ENCODE data around the gene PLXNC1. TPM values are rescaled to one million over a fixed set of nuclear protein-coding genes. Genes with fewer than 3 reads are reported as not detected.

The PLXNC1 gene
- total RNA-seq, 1 donor from 2014 or later, result under 0.01 TPM

- DNase-seq (ENCODE audit: low read depth) (no peak), FAIRE-seq (no peak)
- H3K27me3 ChIP-seq (ENCODE audit: control insufficient read depth, insufficient read depth, low read length), result peaks cover 30% of the 10 kb centered on the region
- TF ChIP-seq, protein P1, sequence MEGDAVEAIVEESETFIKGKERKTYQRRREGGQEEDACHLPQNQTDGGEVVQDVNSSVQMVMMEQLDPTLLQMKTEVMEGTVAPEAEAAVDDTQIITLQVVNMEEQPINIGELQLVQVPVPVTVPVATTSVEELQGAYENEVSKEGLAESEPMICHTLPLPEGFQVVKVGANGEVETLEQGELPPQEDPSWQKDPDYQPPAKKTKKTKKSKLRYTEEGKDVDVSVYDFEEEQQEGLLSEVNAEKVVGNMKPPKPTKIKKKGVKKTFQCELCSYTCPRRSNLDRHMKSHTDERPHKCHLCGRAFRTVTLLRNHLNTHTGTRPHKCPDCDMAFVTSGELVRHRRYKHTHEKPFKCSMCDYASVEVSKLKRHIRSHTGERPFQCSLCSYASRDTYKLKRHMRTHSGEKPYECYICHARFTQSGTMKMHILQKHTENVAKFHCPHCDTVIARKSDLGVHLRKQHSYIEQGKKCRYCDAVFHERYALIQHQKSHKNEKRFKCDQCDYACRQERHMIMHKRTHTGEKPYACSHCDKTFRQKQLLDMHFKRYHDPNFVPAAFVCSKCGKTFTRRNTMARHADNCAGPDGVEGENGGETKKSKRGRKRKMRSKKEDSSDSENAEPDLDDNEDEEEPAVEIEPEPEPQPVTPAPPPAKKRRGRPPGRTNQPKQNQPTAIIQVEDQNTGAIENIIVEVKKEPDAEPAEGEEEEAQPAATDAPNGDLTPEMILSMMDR (IDR thresholded peaks at IDR 0.05; ENCODE audit: insufficient read depth, low read length, severe bottlenecking), result no peak
- no peaks in the 10 kb centered on the region for H3K36me3 ChIP-seq (ENCODE audit: control insufficient read depth, insufficient read depth, low read length)
- H3K4me3 ChIP-seq (ENCODE audit: low read depth, low read length), result no peak overlapping the region
These were observed 4.1 kb downstream of the PLXNC1 start for GRCh38 chr12:94152292-94153078.

DNA sequence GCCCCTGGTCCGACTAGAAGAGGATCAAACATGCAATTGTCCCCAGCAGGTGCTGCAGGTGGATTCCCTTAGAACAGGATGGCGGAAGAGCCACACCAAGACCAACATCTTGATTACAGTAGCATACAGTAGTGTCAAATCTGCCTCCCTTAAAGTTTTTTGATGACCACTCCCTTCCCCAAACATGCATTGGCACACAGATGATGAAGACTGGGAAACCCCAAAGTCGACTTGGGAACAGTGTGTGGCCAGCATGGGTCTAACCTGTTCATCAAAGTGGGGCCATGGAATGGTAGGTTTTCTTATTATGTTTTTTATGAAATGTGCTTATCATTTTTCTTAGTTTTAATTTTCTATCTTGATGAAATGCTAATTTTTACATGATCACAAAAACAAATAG, 8.8 kb downstream of the PLXNC1 start:
- no peak for DNase-seq (ENCODE audit: low read depth)
- Histone ChIP-seq H3K36me3 (ENCODE audit: control insufficient read depth, insufficient read depth, low read length) (no peaks in the 10 kb centered on the region), H3K27me3 (ENCODE audit: control insufficient read depth, insufficient read depth, low read length) (peaks cover 6% of the 10 kb centered on the region), H3K4me3 (ENCODE audit: low read depth, low read length) (no peak overlapping the region)
- FAIRE-seq, result no peak
- TF ChIP-seq, protein P1 (IDR thresholded peaks at IDR 0.05; ENCODE audit: insufficient read depth, low read length, severe bottlenecking), result no peak

GRCh38 chr12:94157981-94158411, 9.6 kb downstream of the PLXNC1 start:
- FAIRE-seq, result no peak
- H3K27me3 ChIP-seq (ENCODE audit: control insufficient read depth, insufficient read depth, low read length), result no peaks in the 10 kb centered on the region
- H3K4me3 ChIP-seq (ENCODE audit: low read depth, low read length), result no peak overlapping the region
- no peak for DNase-seq (ENCODE audit: low read depth)
- no peaks in the 10 kb centered on the region for H3K36me3 ChIP-seq (ENCODE audit: control insufficient read depth, insufficient read depth, low read length)
- TF ChIP-seq, protein P1 (IDR thresholded peaks at IDR 0.05; ENCODE audit: insufficient read depth, low read length, severe bottlenecking), result no peak

DNA sequence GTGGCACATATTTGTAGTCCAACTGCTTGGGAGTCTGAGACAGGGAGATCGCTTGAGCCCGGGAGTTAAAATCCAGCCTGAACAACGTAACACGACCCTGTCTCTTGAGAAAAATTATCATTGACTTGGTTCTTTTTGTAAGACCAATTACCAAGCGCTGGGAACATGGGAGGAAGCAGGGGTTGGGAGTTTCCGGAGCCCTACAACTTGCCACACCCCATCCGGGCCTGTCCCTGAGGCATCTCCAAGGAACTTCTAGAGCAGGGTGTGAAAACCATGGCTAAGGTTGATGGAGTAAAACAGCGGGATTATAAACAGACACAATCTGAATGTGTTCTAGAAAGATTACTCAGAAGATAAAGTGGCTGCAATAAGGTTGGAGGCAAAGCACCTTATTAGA, 10.3 kb downstream of the PLXNC1 start:
- FAIRE-seq (no peak), DNase-seq (ENCODE audit: low read depth) (no peak)
- Histone ChIP-seq H3K36me3 (ENCODE audit: control insufficient read depth, insufficient read depth, low read length) (no peaks in the 10 kb centered on the region), H3K27me3 (ENCODE audit: control insufficient read depth, insufficient read depth, low read length) (no peaks in the 10 kb centered on the region), H3K4me3 (ENCODE audit: low read depth, low read length) (no peak overlapping the region)
- TF ChIP-seq, protein P1 (IDR thresholded peaks at IDR 0.05; ENCODE audit: insufficient read depth, low read length, severe bottlenecking), result no peak

GRCh38 chr12:94162108-94162507, 13.7 kb downstream of the PLXNC1 start:
- FAIRE-seq (no peak), DNase-seq (ENCODE audit: low read depth) (no peak)
- TF ChIP-seq, protein P1 (IDR thresholded peaks at IDR 0.05; ENCODE audit: insufficient read depth, low read length, severe bottlenecking), result no peak
- H3K4me3 ChIP-seq (ENCODE audit: low read depth, low read length), result no peak overlapping the region
- H3K27me3 ChIP-seq (ENCODE audit: control insufficient read depth, insufficient read depth, low read length), result peaks cover 1% of the 10 kb centered on the region
- no peaks in the 10 kb centered on the region for H3K36me3 ChIP-seq (ENCODE audit: control insufficient read depth, insufficient read depth, low read length)

DNA sequence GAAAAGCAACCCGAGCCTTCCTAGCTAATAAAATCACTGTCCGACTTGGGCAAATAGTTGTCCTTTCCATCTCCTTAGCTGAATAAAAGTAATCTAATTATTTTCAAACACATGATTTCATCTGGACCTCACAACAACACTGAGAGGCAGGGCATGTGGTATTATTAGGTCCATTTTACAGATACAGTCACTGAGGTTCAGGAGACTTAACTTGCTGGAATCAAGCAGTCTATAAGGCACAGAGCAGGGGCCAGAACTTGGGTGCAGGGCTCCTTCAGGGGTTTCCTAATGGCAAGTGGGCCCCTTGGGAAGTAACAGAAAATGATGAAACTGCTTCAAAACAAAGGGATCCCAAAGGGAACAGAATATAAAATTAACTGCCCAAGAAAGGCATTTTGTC, 15.5 kb downstream of the PLXNC1 start:
- H3K36me3 ChIP-seq (ENCODE audit: control insufficient read depth, insufficient read depth, low read length), result no peaks in the 10 kb centered on the region
- TF ChIP-seq, protein P1 (IDR thresholded peaks at IDR 0.05; ENCODE audit: insufficient read depth, low read length, severe bottlenecking), result no peak
- H3K27me3 ChIP-seq (ENCODE audit: control insufficient read depth, insufficient read depth, low read length), result peaks cover 4% of the 10 kb centered on the region
- no peak overlapping the region for H3K4me3 ChIP-seq (ENCODE audit: low read depth, low read length)
- FAIRE-seq, result no peak
- no peak for DNase-seq (ENCODE audit: low read depth)
